ENCODE data around the gene C1orf53.

DNA sequence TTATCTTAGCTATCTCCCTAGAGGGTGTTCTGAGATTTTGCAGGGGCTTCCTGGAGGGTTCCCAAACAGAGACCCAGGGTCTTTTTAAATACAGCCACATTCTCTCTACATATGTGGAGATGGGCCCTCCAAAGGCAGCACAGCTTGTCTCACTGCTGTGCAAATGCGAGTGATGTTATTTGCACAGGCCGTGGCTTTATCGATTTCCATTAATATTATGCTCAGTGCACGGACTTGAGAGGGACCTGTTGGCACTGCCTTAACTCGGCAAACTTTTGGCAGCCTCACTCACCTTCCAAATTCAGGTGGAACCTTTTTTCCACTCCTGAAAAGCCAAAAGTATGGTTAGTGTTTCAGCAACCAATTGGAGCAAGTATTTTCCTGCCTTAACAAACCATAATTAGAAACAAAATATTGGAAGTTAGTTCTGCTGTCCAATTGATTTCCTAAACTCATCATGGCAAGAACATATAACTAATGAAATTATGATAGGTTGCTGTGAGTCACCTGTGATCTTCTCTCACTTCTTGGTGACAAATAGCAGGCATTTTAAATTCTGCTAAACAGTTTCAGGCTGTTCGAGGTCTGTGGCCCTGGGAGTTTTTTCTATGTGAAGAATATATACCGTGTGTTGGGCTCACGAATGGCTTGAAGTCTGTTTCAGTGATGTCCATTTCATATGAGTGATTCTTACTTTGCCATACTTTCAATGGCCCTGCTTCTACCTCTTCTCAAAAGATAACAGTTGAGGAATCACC is 25.7 kb downstream of the C1orf53 start:
- no peak for TF ChIP-seq POLR2A (IDR thresholded peaks at IDR 0.05)
- TF ChIP-seq, protein P1, sequence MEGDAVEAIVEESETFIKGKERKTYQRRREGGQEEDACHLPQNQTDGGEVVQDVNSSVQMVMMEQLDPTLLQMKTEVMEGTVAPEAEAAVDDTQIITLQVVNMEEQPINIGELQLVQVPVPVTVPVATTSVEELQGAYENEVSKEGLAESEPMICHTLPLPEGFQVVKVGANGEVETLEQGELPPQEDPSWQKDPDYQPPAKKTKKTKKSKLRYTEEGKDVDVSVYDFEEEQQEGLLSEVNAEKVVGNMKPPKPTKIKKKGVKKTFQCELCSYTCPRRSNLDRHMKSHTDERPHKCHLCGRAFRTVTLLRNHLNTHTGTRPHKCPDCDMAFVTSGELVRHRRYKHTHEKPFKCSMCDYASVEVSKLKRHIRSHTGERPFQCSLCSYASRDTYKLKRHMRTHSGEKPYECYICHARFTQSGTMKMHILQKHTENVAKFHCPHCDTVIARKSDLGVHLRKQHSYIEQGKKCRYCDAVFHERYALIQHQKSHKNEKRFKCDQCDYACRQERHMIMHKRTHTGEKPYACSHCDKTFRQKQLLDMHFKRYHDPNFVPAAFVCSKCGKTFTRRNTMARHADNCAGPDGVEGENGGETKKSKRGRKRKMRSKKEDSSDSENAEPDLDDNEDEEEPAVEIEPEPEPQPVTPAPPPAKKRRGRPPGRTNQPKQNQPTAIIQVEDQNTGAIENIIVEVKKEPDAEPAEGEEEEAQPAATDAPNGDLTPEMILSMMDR (IDR thresholded peaks at IDR 0.05) = no peak
- TF ChIP-seq POLR2AphosphoS5 (IDR thresholded peaks at IDR 0.05) = no peak
- TF ChIP-seq EP300 (IDR thresholded peaks at IDR 0.05) = no peak

Measured in gastroesophageal sphincter (tissue), 3 donors.